ENCODE results near the gene GMIP. TPM values are rescaled to one million over a fixed set of nuclear protein-coding genes. Genes with fewer than 3 reads are reported as not detected.

GMIP gene
- total RNA-seq, 1 donor from 2014 or later = 3.7 TPM

GRCh38 chr19:19581391-19581790 lies 62.1 kb downstream of the GMIP start:
- no peak overlapping the region for H3K4me3 ChIP-seq (ENCODE audit: low read length in 3 of 3)
- no peaks in the 10 kb centered on the region for H3K4me1 ChIP-seq (ENCODE audit: control insufficient read depth in 3 of 3, insufficient read depth in 3 of 3, low read length in 3 of 3)
- no peak overlapping the region for H3K9ac ChIP-seq (ENCODE audit: low read depth in 1 of 3, low read length in 3 of 3)
- no peak overlapping the region for H3K27ac ChIP-seq (ENCODE audit: low read depth, low read length)
- no peaks in the 10 kb centered on the region for H3K27me3 ChIP-seq (ENCODE audit: control insufficient read depth in 3 of 3, insufficient read depth in 3 of 3, low read length in 3 of 3)
- H3K9me3 ChIP-seq (ENCODE audit: control insufficient read depth in 3 of 3, low read length in 3 of 3) = no peaks in the 10 kb centered on the region
- no peaks in the 10 kb centered on the region for H3K36me3 ChIP-seq (ENCODE audit: control insufficient read depth in 3 of 3, insufficient read depth in 3 of 3, low read length in 3 of 3)

- H3K36me3 ChIP-seq (ENCODE audit: control insufficient read depth in 3 of 3, insufficient read depth in 3 of 3, low read length in 3 of 3) = no peaks in the 10 kb centered on the region
- H3K27ac ChIP-seq (ENCODE audit: low read depth, low read length) = no peak overlapping the region
- H3K9me3 ChIP-seq (ENCODE audit: control insufficient read depth in 3 of 3, low read length in 3 of 3) = no peaks in the 10 kb centered on the region
- no peaks in the 10 kb centered on the region for H3K4me1 ChIP-seq (ENCODE audit: control insufficient read depth in 3 of 3, insufficient read depth in 3 of 3, low read length in 3 of 3)
- no peak overlapping the region for H3K9ac ChIP-seq (ENCODE audit: low read depth in 1 of 3, low read length in 3 of 3)
- H3K4me3 ChIP-seq (ENCODE audit: low read length in 3 of 3) = no peak overlapping the region
- no peaks in the 10 kb centered on the region for H3K27me3 ChIP-seq (ENCODE audit: control insufficient read depth in 3 of 3, insufficient read depth in 3 of 3, low read length in 3 of 3)
These were observed 63.0 kb downstream of the GMIP start for GRCh38 chr19:19580418-19580817.

GRCh38 chr19:19579533-19580361 lies 63.7 kb downstream of the GMIP start:
- no peak overlapping the region for H3K9ac ChIP-seq (ENCODE audit: low read depth in 1 of 3, low read length in 3 of 3)
- H3K4me1 ChIP-seq (ENCODE audit: control insufficient read depth in 3 of 3, insufficient read depth in 3 of 3, low read length in 3 of 3) = no peaks in the 10 kb centered on the region
- no peaks in the 10 kb centered on the region for H3K36me3 ChIP-seq (ENCODE audit: control insufficient read depth in 3 of 3, insufficient read depth in 3 of 3, low read length in 3 of 3)
- no peak overlapping the region for H3K4me3 ChIP-seq (ENCODE audit: low read length in 3 of 3)
- H3K9me3 ChIP-seq (ENCODE audit: control insufficient read depth in 3 of 3, low read length in 3 of 3) = no peaks in the 10 kb centered on the region
- H3K27ac ChIP-seq (ENCODE audit: low read depth, low read length) = no peak overlapping the region
- H3K27me3 ChIP-seq (ENCODE audit: control insufficient read depth in 3 of 3, insufficient read depth in 3 of 3, low read length in 3 of 3) = no peaks in the 10 kb centered on the region

Other genes starting within 250 kb of the GMIP start
- 19.8 TPM for gene GATAD2A, start 238.0 kb downstream of the GMIP start, total RNA-seq
- gene TSSK6, start 128.1 kb downstream of the GMIP start, total RNA-seq = not detected
- gene NDUFA13, start 127.4 kb downstream of the GMIP start, total RNA-seq = 169 TPM
- 0.52 TPM for gene YJEFN3, start 114.7 kb downstream of the GMIP start, total RNA-seq
- gene CILP2, start 105.4 kb downstream of the GMIP start, total RNA-seq = 11.0 TPM
- 1.6 TPM for gene PBX4, start 25.0 kb downstream of the GMIP start, total RNA-seq
- 1.6 TPM for gene LPAR2, start 15.4 kb downstream of the GMIP start, total RNA-seq
- 23.0 TPM for gene ATP13A1, start 20.0 kb upstream of the GMIP start, total RNA-seq
- gene ZNF101, start 25.2 kb upstream of the GMIP start, total RNA-seq = 4.7 TPM
- 6.8 TPM for gene ZNF14, start 89.5 kb upstream of the GMIP start, total RNA-seq
- gene ZNF506, start 178.1 kb upstream of the GMIP start, total RNA-seq = 20.9 TPM
- gene ZNF253, start 222.2 kb upstream of the GMIP start, total RNA-seq = 7.3 TPM